ENCODE data around the gene TBC1D7. TPM values are rescaled to one million over a fixed set of nuclear protein-coding genes. Genes with fewer than 3 reads are reported as not detected.
A peak's percentile ranks its signal among the peaks of the same experiment; 100 is the strongest.

TBC1D7 gene
- total and polyA plus RNA-seq, 10 of the 15 experiments (the other 5 are each of a cell fraction or from before 2014, with no cell fraction given) = 20.1 to 65.9 (median 31.3) TPM

GRCh38 chr6:13286181-13286580 lies 42.2 kb downstream of the TBC1D7 start (continued):
- TF ChIP-seq EED (IDR thresholded peaks at IDR 0.05; ENCODE audit: low read depth) = peak; percentile 56; the same call in 1 of the 2 replicates
- TF ChIP-seq FOXK2 (IDR thresholded peaks at IDR 0.05) = no peak
- TF ChIP-seq, protein P1, sequence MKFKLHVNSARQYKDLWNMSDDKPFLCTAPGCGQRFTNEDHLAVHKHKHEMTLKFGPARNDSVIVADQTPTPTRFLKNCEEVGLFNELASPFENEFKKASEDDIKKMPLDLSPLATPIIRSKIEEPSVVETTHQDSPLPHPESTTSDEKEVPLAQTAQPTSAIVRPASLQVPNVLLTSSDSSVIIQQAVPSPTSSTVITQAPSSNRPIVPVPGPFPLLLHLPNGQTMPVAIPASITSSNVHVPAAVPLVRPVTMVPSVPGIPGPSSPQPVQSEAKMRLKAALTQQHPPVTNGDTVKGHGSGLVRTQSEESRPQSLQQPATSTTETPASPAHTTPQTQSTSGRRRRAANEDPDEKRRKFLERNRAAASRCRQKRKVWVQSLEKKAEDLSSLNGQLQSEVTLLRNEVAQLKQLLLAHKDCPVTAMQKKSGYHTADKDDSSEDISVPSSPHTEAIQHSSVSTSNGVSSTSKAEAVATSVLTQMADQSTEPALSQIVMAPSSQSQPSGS (IDR thresholded peaks at IDR 0.05; ENCODE audit: low read length) = no peak
- TF ChIP-seq, protein P2, sequence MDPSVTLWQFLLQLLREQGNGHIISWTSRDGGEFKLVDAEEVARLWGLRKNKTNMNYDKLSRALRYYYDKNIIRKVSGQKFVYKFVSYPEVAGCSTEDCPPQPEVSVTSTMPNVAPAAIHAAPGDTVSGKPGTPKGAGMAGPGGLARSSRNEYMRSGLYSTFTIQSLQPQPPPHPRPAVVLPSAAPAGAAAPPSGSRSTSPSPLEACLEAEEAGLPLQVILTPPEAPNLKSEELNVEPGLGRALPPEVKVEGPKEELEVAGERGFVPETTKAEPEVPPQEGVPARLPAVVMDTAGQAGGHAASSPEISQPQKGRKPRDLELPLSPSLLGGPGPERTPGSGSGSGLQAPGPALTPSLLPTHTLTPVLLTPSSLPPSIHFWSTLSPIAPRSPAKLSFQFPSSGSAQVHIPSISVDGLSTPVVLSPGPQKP (IDR thresholded peaks at IDR 0.05; ENCODE audit: low read depth, low read length) = no peak
- TF ChIP-seq NR2C1 (IDR thresholded peaks at IDR 0.05) = no peak
- peak; percentile 27 to 28; a peak in 1 of 4 replicates for TF ChIP-seq IKZF2 (IDR thresholded peaks at IDR 0.05)
- TF ChIP-seq MYC (IDR thresholded peaks at IDR 0.05; ENCODE audit: insufficient read depth, insufficient read length, insufficient replicate concordance, low read length, severe bottlenecking) = no peak
- no peak for TF ChIP-seq SMAD1 (IDR thresholded peaks at IDR 0.05; ENCODE audit: low read depth, partially characterized antibody)
- TF ChIP-seq, protein P3, sequence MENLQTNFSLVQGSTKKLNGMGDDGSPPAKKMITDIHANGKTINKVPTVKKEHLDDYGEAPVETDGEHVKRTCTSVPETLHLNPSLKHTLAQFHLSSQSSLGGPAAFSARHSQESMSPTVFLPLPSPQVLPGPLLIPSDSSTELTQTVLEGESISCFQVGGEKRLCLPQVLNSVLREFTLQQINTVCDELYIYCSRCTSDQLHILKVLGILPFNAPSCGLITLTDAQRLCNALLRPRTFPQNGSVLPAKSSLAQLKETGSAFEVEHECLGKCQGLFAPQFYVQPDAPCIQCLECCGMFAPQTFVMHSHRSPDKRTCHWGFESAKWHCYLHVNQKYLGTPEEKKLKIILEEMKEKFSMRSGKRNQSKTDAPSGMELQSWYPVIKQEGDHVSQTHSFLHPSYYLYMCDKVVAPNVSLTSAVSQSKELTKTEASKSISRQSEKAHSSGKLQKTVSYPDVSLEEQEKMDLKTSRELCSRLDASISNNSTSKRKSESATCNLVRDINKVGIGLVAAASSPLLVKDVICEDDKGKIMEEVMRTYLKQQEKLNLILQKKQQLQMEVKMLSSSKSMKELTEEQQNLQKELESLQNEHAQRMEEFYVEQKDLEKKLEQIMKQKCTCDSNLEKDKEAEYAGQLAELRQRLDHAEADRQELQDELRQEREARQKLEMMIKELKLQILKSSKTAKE (IDR thresholded peaks at IDR 0.05; ENCODE audit: low read depth, poor library complexity, severe bottlenecking) = no peak
- TF ChIP-seq BHLHE40 (IDR thresholded peaks at IDR 0.05; ENCODE audit: borderline replicate concordance in 1 of 2, low read depth in 2 of 2, low read length in 1 of 2) = peak; percentile 3 to 36; a peak in 1 of 4 replicates
- 0 out of 2 replicates have a peak, but pooled peaks have one; percentile 38 for TF ChIP-seq MEF2A (IDR thresholded peaks at IDR 0.05; ENCODE audit: insufficient read depth, low read depth, low read length)
- TF ChIP-seq NFIC (IDR thresholded peaks at IDR 0.05; ENCODE audit: low read depth, low read length) = peak; percentile 28; the same call in 1 of the 2 replicates
- TF ChIP-seq SMAD5 (IDR thresholded peaks at IDR 0.05; ENCODE audit: low read depth) = no peak
- peak; percentile 60; the same call in 1 of the 2 replicates for TF ChIP-seq BCL11A (IDR thresholded peaks at IDR 0.05; ENCODE audit: low read depth, low read length)
- no peak for TF ChIP-seq ZZZ3 (IDR thresholded peaks at IDR 0.05; ENCODE audit: control insufficient read depth, insufficient read length, low read depth)
- TF ChIP-seq ZNF384 (IDR thresholded peaks at IDR 0.05; ENCODE audit: borderline replicate concordance, low read depth, low read length) = no peak
- no peak for TF ChIP-seq ZBTB4 (CRISPR knock-in tag; IDR thresholded peaks at IDR 0.05)
- TF ChIP-seq SREBF1 (IDR thresholded peaks at IDR 0.05; ENCODE audit: low read length) = no peak
- TF ChIP-seq IKZF1 (conservative IDR thresholded peaks at IDR 0.05) = peak; percentile 39; the same call in 1 of the 2 replicates
- no peak for TF ChIP-seq MXI1 (IDR thresholded peaks at IDR 0.05; ENCODE audit: low read depth, low read length)

All from GM12878 (cell line).